A673 (cell line): ENCODE data around the gene B4GALNT4.

Experiments used
- EZH2 ChIP-seq: fragments of 200-600 bp; sonication (generic); IDR thresholded peaks from 2 replicates; pipeline ENCODE4 v1.6.1; 2017; ENCODE audit warnings: borderline replicate concordance, low read depth, mild to moderate bottlenecking, mixed read lengths, antibody characterized with exemption, low read length; ENCODE audit not compliant: poor library complexity, severe bottlenecking
- TF ChIP-seq, protein P1 (sequence below): fragments of 300-800, 200-600 bp; sonication (generic); conservative IDR thresholded peaks from 2 replicates; pipeline ENCODE4 v1.5.1; 2017; ENCODE audit warnings: low read depth, mild to moderate bottlenecking, antibody characterized with exemption, low read length, moderate library complexity, mixed read lengths

DNA sequence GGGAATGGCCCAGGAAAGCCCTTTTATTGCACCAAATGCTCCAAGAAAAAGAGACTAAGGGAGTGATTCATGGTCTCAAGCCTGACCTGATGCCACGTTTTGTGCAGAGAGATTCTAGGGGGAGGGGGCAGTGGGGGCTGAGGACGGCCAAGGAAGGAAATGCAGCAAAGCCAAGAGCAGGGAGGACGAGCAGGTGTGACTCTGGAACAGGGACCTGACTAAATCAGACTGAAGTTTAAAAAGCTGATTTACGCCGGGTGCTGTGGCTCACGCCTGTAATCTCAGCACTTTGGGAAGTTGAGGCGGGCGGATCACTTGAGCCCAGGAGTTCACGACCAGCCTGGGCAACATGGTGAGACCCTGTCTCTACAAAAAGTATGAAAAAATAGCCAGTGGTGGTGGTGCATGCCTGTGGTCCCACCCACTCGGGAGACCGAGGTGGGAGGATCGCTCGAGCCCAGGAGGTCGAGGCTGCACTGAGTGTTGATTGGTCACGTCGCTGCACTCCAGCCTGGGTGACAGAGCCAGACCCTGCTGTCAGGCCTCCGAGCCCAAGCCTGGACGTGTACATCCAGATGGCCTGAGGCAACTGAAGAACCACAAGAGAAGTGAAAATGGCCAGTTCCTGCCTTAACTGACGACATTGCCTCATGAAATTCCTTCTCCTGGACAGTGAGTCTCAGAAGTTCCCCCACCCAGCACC lies 37.8 kb upstream of the B4GALNT4 start:
- TF ChIP-seq, protein P1, sequence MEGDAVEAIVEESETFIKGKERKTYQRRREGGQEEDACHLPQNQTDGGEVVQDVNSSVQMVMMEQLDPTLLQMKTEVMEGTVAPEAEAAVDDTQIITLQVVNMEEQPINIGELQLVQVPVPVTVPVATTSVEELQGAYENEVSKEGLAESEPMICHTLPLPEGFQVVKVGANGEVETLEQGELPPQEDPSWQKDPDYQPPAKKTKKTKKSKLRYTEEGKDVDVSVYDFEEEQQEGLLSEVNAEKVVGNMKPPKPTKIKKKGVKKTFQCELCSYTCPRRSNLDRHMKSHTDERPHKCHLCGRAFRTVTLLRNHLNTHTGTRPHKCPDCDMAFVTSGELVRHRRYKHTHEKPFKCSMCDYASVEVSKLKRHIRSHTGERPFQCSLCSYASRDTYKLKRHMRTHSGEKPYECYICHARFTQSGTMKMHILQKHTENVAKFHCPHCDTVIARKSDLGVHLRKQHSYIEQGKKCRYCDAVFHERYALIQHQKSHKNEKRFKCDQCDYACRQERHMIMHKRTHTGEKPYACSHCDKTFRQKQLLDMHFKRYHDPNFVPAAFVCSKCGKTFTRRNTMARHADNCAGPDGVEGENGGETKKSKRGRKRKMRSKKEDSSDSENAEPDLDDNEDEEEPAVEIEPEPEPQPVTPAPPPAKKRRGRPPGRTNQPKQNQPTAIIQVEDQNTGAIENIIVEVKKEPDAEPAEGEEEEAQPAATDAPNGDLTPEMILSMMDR, result no peak
- TF ChIP-seq EZH2, result no peak
